GM18526 (cell line): ENCODE data around the gene SLC30A9.

Experiments
- POLR2A ChIP-seq: IDR thresholded peaks from 3 replicates; pipeline ENCODE4 v1.6.1; 2011; ENCODE audit not compliant: insufficient read length; ENCODE audit errors: extremely low read depth

SLC30A9 gene

GRCh38 chr4:41990365-41991111 lies at the start of gene SLC30A9:
SLC30A9 (plus strand) TSS chr4:41990530; CDS start chr4:41990652, 122 bp downstream.
- TF ChIP-seq POLR2A: peak; percentile 88

GRCh38 chr4:41940834-41941233 lies 49.5 kb upstream of the SLC30A9 start:
- TF ChIP-seq POLR2A: no peak

- TF ChIP-seq POLR2A: no peak
Observed at GRCh38 chr4:41943506-41943905, 46.8 kb upstream of the SLC30A9 start.

DNA sequence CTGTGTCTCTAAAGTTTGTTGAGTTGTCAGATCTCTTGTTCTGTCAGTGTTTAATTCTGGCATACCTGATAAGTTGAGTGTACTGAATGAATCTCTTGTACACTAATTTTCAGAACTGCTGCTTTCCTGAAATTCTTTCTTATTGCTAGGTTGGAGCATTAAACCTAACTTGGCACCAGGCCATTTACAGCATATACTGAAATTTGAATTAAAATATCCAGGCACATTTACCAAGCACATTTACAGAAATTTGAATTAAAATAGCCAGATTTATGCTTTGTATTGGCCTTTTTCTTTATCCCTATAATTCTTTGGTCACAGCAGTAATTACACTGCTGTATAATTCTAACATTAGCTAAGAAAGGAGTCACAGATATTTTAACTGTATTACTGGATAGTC lies 46.2 kb upstream of the SLC30A9 start:
- no peak for TF ChIP-seq POLR2A

- no peak for TF ChIP-seq POLR2A
Observed at GRCh38 chr4:41949531-41949930, 40.8 kb upstream of the SLC30A9 start.

DNA sequence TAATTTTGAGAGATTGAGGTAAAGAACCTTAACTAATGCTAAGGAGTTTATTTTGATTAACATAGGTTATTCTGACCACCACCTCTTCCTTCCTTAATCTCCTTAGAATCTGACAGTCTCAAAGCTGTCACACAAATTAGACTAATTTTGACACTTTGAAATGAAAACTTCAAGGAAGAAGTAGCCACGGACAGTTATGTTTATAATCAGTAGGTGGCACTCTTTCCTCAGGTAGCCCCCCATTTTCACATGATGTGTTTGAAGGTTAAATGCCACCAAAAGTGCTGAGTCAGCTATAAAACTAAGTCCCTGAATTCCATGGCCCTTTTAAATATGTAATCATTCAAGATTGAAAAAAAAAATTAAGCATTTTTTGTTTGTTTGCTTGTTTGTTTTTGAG lies 32.7 kb upstream of the SLC30A9 start:
- no peak for TF ChIP-seq POLR2A

GRCh38 chr4:41963105-41963504 lies 27.2 kb upstream of the SLC30A9 start:
- TF ChIP-seq POLR2A: no peak

GRCh38 chr4:41964401-41964800 lies 25.9 kb upstream of the SLC30A9 start:
- no peak for TF ChIP-seq POLR2A

- no peak for TF ChIP-seq POLR2A
Observed at GRCh38 chr4:41967392-41967791, 22.9 kb upstream of the SLC30A9 start.

- TF ChIP-seq POLR2A: no peak
Observed at GRCh38 chr4:41969671-41970070, 20.7 kb upstream of the SLC30A9 start.

- TF ChIP-seq POLR2A: no peak
Observed at GRCh38 chr4:41975341-41975740, 15.0 kb upstream of the SLC30A9 start.

GRCh38 chr4:41976775-41977516 lies 13.4 kb upstream of the SLC30A9 start:
- no peak for TF ChIP-seq POLR2A

DNA sequence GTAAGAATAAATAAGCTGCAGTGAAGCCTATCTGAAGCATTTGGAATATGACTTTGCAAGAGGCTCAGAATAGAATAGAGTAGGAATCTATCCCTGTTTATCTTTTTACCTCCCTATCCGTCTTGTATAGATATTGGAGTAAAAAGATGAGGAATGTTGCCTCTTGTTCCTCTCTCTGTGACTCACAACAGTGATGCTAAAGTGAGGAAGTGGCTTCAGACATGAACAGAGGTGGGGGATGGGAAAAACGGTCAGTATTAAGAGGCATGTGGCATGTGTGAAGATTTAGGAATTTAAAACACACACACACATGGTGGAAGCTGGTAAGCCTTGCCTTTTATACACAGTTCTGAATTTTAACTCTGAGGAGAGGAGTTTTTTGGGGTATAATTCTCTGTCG lies 12.6 kb upstream of the SLC30A9 start:
- no peak for TF ChIP-seq POLR2A

DNA sequence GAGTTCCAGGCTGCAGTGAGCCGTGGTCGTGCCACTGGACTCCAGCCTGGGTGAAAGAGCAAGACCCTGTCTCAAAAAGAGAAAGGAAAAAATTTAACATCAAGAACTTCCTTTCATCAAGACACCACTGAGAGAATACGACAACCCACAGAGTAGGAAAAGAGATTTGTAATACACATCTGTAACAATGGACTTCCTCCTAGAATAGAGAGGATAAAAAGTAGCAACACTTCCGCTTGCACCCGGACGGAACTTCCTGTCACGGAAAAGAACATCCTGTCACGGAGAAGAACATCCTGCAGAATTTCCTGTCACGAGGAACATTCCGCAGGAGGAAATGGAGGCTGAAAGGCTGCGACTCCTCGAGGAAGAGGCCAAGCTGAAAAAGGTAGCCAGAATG lies 8.9 kb upstream of the SLC30A9 start, which contains the start of gene DCAF4L1:
Gene DCAF4L1 (plus strand): TSS at position 301 of the 400 bp plus-strand sequence. CDS start 37 bp downstream, at position 338.
- TF ChIP-seq POLR2A: no peak

DNA sequence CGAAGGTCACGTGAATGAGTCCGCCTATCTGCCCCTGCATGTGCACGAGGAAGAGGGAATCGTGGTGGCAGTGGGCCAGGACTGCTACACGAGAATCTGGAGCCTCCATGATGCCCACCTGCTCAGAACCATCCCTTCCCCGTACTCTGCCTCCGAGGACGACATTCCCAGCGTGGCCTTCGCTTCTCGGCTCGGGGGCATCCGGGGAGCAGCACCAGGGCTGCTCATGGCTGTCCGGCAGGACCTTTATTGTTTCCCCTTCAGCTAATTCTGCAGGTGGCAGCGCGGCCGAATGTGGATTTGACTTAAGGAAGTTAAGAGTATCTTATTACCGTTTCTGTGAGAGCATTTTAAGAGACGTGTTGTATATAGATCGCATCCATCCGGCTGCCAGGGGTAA lies 7.6 kb upstream of the SLC30A9 start:
- TF ChIP-seq POLR2A: no peak

GRCh38 chr4:41985151-41985550 lies 5.2 kb upstream of the SLC30A9 start:
- TF ChIP-seq POLR2A: no peak
